GM10266 (cell line): ENCODE data around the gene SH3BP5.

ENCODE experiments used
- DNase-seq: peaks from one replicate; pipeline ENCODE4 v3.0.0; 2012; ENCODE audit errors: extremely low spot score
- TF ChIP-seq, protein P1 (sequence below): IDR thresholded peaks from 2 replicates; pipeline ENCODE4 v1.5.1; 2012; ENCODE audit warnings: mild to moderate bottlenecking, low read depth; ENCODE audit not compliant: control insufficient read depth, insufficient read depth; ENCODE audit errors: missing control alignments

Gene SH3BP5

DNA sequence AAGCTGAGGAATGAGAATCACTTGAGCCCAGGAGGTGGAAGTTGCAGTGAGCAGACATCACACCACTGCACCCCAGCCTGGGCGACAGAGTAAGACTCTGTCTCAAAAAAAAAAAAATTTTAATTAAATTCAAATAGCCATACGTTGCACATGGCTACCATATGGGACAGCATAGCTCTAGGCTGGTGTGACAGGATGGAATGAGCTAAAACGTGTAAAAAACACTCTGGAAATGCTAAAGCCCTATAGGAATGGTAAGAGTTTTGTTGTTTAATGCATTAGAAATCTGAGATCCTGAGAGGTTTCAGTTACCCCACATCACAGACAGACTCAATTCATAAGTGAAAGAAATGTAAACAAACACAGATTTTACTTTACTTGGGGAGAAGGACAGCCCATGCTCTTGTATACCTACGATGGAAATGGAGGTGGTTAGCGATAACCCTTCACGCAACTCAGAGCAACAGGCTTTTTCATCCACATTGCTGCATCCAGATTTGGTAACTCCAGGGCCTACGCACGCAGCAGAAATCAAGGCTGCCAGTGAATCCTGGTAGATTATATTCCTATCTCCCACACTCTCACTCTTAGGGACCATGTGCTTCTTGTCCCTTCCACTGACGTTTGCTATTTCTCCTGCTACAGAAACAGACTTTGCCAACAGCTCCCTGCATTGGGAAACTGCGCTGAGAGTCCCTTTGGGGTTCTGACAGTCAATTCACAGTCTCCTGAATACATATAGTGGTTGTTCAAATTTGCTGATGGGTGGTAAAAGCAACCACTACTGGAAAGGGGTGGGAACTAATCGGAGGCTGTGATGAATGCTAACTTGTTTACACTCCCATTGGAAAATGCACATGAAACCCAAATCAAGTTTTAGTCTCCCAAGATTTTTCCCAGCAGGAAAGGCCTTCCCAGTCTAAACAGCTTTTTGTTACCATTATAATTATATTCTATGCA lies 3.1 kb downstream of the SH3BP5 start:
- no peak for DNase-seq
- TF ChIP-seq, protein P1, sequence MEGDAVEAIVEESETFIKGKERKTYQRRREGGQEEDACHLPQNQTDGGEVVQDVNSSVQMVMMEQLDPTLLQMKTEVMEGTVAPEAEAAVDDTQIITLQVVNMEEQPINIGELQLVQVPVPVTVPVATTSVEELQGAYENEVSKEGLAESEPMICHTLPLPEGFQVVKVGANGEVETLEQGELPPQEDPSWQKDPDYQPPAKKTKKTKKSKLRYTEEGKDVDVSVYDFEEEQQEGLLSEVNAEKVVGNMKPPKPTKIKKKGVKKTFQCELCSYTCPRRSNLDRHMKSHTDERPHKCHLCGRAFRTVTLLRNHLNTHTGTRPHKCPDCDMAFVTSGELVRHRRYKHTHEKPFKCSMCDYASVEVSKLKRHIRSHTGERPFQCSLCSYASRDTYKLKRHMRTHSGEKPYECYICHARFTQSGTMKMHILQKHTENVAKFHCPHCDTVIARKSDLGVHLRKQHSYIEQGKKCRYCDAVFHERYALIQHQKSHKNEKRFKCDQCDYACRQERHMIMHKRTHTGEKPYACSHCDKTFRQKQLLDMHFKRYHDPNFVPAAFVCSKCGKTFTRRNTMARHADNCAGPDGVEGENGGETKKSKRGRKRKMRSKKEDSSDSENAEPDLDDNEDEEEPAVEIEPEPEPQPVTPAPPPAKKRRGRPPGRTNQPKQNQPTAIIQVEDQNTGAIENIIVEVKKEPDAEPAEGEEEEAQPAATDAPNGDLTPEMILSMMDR: no peak

DNA sequence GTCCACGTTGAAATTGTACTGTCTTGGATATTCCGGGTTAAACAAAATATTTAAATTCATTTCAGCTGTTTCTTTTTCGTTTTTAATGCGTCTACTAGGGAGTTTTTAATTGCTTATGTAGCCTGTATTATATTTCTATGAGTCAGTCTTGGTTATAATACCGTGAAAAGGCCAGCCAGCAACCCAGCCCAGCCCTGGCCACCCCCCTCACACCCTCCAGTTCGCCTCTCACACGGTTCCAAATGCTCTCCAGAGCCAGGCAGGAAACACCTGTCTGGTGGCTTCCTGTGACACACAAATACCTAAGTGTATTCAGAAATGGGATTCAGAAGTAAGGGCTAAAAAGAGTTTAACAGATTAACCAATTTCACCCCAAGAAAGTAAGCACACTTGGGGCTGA lies 4.4 kb downstream of the SH3BP5 start:
- peak; percentile 42 for DNase-seq
- TF ChIP-seq, protein P1: no peak

DNA sequence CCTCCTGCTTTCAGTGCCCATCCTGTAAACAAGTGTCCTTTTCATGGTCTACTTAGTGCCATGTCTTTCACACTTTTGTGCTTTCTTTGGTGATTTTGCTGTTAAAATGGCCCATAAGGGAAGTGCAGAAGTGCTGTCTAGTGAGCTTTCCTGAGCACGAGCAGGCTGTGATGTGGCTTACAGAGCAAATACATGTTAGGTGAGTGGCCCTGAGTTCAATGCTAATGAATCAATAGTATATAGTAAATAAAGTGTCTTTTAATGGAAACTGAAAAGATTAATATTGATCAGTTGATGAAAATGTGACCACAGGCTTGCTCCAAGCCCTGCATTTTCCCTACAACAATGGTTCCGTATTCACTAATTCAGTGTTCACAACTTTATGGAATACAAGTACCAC lies 5.7 kb downstream of the SH3BP5 start:
- DNase-seq: no peak
- TF ChIP-seq, protein P1: no peak

DNA sequence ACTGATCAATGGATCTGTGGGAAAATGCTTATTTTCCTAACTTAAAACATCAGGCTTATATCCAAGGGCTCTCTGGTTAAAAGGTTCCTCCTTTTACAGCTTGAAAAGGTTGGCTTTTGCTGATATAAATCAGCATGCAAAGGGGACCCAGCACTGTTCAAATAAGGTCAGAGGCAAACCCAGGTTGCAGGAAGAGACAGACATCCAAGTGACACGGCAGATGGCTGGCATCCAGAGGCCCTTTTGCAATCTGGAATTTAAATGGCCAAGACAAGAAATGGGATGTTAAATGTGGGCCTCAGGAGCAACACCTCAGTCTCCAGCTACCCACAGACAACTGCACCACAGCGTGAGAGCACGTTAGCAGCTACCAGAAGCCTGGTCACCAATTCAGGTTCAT lies 6.3 kb downstream of the SH3BP5 start:
- TF ChIP-seq, protein P1: no peak
- no peak for DNase-seq

DNA sequence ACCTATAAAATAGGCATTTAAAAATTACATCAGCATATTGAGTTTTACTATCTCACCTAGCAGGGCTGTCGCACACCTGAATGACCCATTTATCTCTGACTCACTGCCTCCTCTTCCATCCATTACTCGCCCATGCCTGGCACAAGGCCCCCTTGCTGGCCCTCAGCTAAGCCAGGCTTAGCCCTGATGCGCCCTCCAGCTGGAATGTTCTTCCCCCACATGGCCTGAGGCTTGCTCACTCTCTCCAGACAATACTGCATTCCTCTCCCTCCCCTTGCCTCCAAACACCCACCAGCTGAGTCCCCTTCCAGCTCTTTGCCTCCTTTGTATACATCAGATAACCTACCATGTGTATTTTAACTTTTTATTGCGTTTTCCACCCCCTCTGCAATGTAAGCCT lies 7.2 kb downstream of the SH3BP5 start:
- TF ChIP-seq, protein P1: no peak

DNA sequence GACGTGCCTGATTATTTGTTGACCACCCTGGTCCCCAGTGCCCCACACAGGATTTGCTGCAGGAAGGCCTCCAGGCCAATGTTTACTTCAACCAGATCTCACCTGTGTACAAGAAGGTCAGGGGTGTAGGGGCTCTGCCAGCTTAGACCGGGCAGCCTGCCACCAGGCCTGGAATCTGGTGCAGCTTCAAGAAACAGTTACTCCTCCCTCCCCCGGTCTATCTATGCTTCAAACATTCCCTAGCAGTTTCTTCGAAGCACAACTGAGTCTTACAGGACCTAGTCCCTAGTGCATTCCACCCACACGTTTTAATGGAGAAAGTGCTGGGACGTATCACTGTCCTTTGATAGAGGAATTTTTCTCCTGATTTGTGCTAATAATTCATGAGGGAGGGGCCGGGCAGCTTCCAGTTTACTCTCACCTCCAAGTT lies 8.0 kb downstream of the SH3BP5 start:
- no peak for DNase-seq
- TF ChIP-seq, protein P1: no peak

More for the DNA sequence above, 7.2 kb downstream of the SH3BP5 start:
- no peak for DNase-seq

DNA sequence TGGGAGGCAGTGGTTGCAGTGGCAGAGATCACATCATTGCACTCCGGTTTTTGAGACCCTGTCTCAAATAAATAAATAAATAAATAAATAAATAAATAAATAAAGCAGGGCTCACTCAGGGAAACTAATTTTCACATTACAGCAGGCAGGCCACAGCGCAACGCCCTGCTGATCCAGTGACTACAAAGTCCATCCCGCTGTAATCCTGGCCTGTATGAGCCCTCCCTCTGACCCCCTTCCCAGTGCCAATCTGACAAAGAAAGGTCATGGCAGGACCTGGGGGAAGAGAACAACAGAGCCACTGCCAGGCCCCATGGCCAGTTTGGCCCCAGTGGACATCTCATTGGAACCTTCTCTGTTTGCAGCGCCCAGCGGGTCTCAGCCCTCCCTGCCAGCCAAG lies 9.3 kb downstream of the SH3BP5 start:
- DNase-seq: no peak
- TF ChIP-seq, protein P1: no peak
